NT2/D1 (cell line): ENCODE measurements around the gene FIGNL2.
"Not testable (repeated sequence)": the region's sequence is repeated elsewhere in the genome, so short reads cannot be mapped to it uniquely, and the experiment has no call there.

Experiments
- SUZ12 ChIP-seq: IDR thresholded peaks from 2 replicates; pipeline ENCODE4 v1.6.1; 2011; ENCODE audit not compliant: insufficient read length, insufficient read depth; ENCODE audit errors: extremely low read depth
- YY1 ChIP-seq: IDR thresholded peaks from 2 replicates; pipeline ENCODE4 v1.6.1; 2011; ENCODE audit not compliant: insufficient read length, insufficient read depth

GRCh38 chr12:51885294-51886020, 36.9 kb upstream of the FIGNL2 start:
- TF ChIP-seq YY1, SUZ12: not testable (repeated sequence)
